ENCODE data around the gene RIC3.

The RIC3 gene

DNA sequence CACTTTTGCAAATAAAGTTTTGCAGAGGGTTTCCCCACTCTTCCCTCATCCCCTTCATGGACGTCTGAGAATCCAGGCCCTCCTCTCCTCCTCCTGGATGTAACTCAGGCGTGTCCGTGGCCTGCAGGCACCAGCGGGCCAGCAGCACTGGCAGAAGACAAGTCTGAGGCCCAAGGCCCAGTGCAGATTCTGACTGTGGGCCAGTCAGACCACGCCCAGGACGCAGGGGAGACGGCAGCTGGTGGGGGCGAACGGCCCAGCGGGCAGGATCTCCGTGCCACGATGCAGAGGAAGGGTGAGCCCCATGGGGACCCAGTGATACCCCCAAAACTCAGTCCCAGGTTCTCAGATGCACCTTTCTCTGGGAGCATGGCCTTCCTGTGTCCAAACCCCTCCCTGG is 73.5 kb downstream of the RIC3 start:
- TF ChIP-seq PPARA (CRISPR knock-in tag; IDR thresholded peaks at IDR 0.05; ENCODE audit: borderline replicate concordance) (no peak), ZNF8 (CRISPR knock-in tag; IDR thresholded peaks at IDR 0.05) (no peak), ARNTL (CRISPR knock-in tag; IDR thresholded peaks at IDR 0.05; ENCODE audit: borderline replicate concordance, low read depth) (no peak), ZNF565 (CRISPR knock-in tag; conservative IDR thresholded peaks at IDR 0.05; ENCODE audit: low read depth) (no peak), SNAI2 (CRISPR knock-in tag; IDR thresholded peaks at IDR 0.05) (no peak), GLIS3 (CRISPR knock-in tag; IDR thresholded peaks at IDR 0.05) (no peak), ZNF70 (CRISPR knock-in tag; IDR thresholded peaks at IDR 0.05) (no peak), ZFP30 (CRISPR knock-in tag; IDR thresholded peaks at IDR 0.05) (no peak), RARB (CRISPR knock-in tag; IDR thresholded peaks at IDR 0.05) (no peak), TCF4 (CRISPR knock-in tag; IDR thresholded peaks at IDR 0.05; ENCODE audit: borderline replicate concordance) (no peak)
- TF ChIP-seq, protein P1, sequence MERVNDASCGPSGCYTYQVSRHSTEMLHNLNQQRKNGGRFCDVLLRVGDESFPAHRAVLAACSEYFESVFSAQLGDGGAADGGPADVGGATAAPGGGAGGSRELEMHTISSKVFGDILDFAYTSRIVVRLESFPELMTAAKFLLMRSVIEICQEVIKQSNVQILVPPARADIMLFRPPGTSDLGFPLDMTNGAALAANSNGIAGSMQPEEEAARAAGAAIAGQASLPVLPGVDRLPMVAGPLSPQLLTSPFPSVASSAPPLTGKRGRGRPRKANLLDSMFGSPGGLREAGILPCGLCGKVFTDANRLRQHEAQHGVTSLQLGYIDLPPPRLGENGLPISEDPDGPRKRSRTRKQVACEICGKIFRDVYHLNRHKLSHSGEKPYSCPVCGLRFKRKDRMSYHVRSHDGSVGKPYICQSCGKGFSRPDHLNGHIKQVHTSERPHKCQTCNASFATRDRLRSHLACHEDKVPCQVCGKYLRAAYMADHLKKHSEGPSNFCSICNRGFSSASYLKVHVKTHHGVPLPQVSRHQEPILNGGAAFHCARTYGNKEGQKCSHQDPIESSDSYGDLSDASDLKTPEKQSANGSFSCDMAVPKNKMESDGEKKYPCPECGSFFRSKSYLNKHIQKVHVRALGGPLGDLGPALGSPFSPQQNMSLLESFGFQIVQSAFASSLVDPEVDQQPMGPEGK (CRISPR knock-in tag; IDR thresholded peaks at IDR 0.05; ENCODE audit: borderline replicate concordance), result no peak
- no peak for ATAC-seq

GRCh38 chr11:8094656-8095055 is 74.2 kb downstream of the RIC3 start:
- TF ChIP-seq ZNF565 (CRISPR knock-in tag; conservative IDR thresholded peaks at IDR 0.05; ENCODE audit: low read depth), result no peak
- no peak for TF ChIP-seq CREB5 (CRISPR knock-in tag; IDR thresholded peaks at IDR 0.05; ENCODE audit: low read depth)
- no peak for TF ChIP-seq PPARA (CRISPR knock-in tag; IDR thresholded peaks at IDR 0.05; ENCODE audit: borderline replicate concordance)
- TF ChIP-seq TOX (CRISPR knock-in tag; IDR thresholded peaks at IDR 0.05; ENCODE audit: borderline replicate concordance), result no peak
- TF ChIP-seq ZFP3 (CRISPR knock-in tag; IDR thresholded peaks at IDR 0.05), result no peak
- TF ChIP-seq ESRRG (CRISPR knock-in tag; IDR thresholded peaks at IDR 0.05), result no peak
- no peak for ATAC-seq

GRCh38 chr11:8093931-8094575 is 74.8 kb downstream of the RIC3 start:
- TF ChIP-seq ARNTL (CRISPR knock-in tag; IDR thresholded peaks at IDR 0.05; ENCODE audit: borderline replicate concordance, low read depth) (no peak), CREB5 (CRISPR knock-in tag; IDR thresholded peaks at IDR 0.05; ENCODE audit: low read depth) (no peak), ZNF565 (CRISPR knock-in tag; conservative IDR thresholded peaks at IDR 0.05; ENCODE audit: low read depth) (no peak), ZNF70 (CRISPR knock-in tag; IDR thresholded peaks at IDR 0.05) (no peak), SNAI2 (CRISPR knock-in tag; IDR thresholded peaks at IDR 0.05) (no peak), CSDC2 (CRISPR knock-in tag; IDR thresholded peaks at IDR 0.05) (no peak), ZC3H10 (CRISPR knock-in tag; IDR thresholded peaks at IDR 0.05) (no peak), BACH2 (CRISPR knock-in tag; IDR thresholded peaks at IDR 0.05; ENCODE audit: borderline replicate concordance) (no peak), TCF4 (CRISPR knock-in tag; IDR thresholded peaks at IDR 0.05; ENCODE audit: borderline replicate concordance) (no peak), ZFP3 (CRISPR knock-in tag; IDR thresholded peaks at IDR 0.05) (no peak), TOX (CRISPR knock-in tag; IDR thresholded peaks at IDR 0.05; ENCODE audit: borderline replicate concordance) (no peak), CSRNP3 (CRISPR knock-in tag; IDR thresholded peaks at IDR 0.05) (no peak), TSHZ2 (CRISPR knock-in tag; IDR thresholded peaks at IDR 0.05) (no peak), RARB (CRISPR knock-in tag; IDR thresholded peaks at IDR 0.05) (no peak), PPARA (CRISPR knock-in tag; IDR thresholded peaks at IDR 0.05; ENCODE audit: borderline replicate concordance) (no peak), ZNF8 (CRISPR knock-in tag; IDR thresholded peaks at IDR 0.05) (no peak), GLIS3 (CRISPR knock-in tag; IDR thresholded peaks at IDR 0.05) (no peak), OSR1 (CRISPR knock-in tag; IDR thresholded peaks at IDR 0.05) (no peak)
- TF ChIP-seq, protein P1 (CRISPR knock-in tag; IDR thresholded peaks at IDR 0.05; ENCODE audit: borderline replicate concordance), result no peak
- ATAC-seq, result no peak
